Posterior vena cava (tissue), 2 donors: Measurements from ENCODE around the gene CD44. TPM values are rescaled to one million over a fixed set of nuclear protein-coding genes. Genes with fewer than 3 reads are reported as not detected.
A peak's percentile ranks its signal among the peaks of the same experiment; 100 is the strongest.

ENCODE experiments used
- DNase-seq: peaks from one replicate; pipeline ENCODE4 v3.0.0-alpha.2; 2020; ENCODE audit warnings: low spot score
- intact Hi-C, 2 donors: fragments of 100-400 bp; cut with DNase I; formaldehyde crosslinking; loops; one replicate each; pipeline versions ENCODE4 v1.14.1 to v1.14.2; 2022 to 2023
- total RNA-seq, 2 donors: library from RNA; stranded (reverse); fragmentation: NEBNext Ultra II Directional; extraction: Animal tissue kit (Norgen Biotek cat#: 25700); gene quantifications; one replicate each; pipeline ENCODE4 v1.2.1, GENCODE V29; 2021
- donor health status: DM: yes; HTN: yes; CAD: no.
- donor health status: DM: yes; HTN: yes; CAD: no.

Gene CD44
- total RNA-seq, 2 donors from 2014 or later = 219 to 562 TPM

DNA sequence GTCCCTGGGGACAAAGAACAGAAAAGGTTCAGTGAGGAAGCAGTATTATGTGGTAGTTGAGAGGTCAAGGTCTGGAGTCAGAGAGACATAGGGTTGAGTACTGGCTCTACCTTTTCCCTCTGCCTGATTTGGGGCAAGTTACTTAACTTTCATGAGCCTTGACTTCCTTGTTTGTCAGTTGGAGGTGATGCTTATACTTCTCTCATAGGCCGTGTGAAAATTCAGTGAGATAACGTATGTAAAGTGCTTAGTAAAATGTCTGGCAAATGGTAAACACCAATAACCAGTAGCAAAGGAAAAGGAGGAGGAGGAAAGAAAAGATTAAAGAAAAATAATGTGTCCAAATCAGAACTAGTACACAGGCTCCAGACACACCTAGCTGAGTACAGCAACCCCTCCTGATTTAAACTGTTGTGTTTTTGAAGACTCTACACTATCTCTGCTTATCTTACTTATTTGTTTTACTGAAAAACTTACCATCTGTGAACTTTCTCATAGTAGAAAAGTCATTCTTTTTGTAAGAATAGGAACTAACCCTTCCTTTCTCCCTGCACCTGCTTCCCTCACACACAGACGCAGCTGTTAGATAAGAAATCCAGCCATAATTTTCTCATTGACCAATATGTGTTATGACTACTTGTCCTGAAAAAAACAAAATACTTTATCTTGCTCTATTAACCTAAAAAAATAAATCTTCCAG, 126.9 kb downstream of the CD44 start:
- intact Hi-C loops = no loop called here
- no peak for DNase-seq

DNA sequence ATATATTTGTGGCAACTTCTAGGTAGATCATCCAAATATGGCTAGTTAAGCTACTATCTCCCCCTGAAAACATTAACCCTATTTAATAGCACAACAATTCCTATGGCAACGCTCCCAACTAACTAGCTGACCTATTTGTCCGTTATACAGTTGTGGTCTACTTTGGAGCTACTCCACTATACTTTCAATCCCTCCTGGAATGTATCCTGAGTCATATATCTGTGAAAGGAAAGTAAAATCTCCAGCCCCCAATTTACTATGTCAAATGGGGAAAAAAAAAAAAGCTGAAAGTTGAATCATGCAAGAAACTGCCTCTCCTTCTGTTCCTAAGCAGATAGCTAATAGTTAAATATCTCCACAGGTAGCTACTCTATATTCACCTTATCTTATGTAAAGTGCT, 128.5 kb downstream of the CD44 start:
- no peak for DNase-seq
- intact Hi-C loops = no loop called here

DNA sequence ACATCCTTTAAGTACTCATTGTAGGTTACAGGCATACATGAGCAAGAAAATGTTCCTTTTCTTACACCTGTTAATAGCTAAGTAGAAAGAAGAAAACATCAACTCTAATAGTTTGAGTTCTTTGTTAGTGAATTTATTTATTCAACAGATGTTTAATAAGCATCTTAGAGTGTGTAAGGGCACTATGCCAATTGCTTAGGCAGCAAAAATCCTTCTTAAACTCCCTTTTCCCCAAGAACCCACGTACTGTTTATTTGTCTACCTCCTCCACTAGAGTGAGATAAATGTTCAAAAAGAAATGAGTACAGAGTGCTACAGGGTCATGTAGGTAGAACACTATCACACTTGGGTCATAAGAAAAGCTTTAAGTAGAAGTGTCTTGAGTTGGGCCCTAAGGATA, 131.4 kb downstream of the CD44 start:
- intact Hi-C loops = no loop called here
- DNase-seq = no peak

DNA sequence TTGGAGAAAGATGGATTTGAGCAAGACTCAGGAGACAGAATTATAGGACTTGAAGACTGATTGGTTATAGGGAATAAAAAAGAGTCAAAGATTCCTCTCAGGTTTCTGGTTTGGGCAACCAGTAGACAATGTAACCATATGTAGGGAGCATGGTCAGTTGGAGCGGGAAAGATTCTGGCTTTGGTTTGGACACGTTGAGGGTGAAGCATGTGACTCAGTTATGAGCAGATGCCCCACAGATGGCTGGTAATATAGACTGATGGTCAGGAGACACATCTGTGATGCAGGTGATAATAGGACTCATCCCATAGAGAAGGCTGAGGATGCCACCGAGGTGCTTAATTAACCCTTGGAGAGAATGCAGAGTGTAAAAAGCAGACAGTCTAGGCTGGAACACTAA, 132.1 kb downstream of the CD44 start:
- DNase-seq = no peak
- intact Hi-C loops = no loop called here

DNA sequence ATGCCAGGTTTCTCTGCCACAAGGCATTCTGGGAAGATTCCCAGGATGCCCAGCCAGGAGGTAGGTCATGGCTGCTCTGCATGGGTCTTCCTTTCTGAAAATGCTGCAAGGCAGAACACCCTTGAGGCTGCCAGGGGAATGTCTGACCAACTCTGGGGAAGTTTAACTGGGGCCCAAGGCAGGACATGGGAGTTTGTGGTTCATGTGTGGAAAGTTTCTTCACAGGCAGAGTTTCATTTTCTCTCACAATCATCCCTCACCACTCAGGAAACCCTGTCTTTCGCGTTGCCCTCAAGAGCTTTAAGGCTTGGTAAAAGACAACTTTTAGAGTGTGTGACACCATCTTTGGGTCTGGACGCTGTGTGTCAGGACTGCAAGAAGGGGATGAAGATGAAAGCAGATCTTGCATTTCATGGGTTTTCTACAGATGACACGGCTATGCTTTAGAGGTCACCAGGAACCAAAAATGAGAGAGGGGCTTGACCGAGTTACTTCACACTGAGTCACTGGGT, 133.5 kb downstream of the CD44 start:
- DNase-seq = no peak

DNA sequence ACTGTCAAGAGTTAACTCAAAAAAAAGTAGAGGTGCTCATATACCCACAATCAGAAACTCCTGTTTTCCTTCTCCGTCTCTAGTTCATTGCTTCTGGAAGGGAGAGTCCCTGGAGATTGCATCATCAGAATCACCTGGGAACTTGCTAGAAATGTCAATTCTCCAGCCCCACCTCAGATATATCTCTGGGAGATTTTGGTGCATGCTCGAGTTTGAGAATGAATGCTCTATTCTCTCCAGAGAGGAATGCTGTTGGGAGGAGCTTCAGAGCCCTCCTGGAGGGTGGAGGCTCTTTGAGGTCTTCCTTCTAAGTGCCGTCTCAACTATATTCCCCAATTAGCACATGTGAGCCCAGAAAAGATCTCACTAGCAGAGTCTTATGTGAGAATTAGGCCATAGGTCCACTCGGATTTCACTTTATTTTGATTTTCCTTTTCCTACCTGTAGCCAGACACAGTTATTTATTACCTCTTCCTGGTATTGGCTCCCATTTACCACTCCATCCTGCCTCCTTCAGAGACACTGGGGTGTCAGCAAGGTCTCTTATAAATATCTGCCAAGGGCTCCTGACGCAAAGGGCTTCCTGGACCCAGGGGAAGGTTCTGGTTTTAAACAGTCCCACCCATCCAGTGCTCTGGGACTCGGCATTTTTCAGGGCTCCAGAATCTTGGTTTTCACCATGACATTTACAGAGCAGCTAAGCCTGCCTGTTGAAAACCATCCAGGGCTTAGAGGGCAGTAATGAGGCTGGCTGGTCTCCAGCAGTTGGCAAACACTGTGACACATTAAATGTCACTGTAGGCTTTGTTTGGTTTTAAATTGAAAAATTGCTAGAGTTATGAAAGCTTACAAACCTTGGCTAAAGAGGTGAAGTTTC, 136.2 kb downstream of the CD44 start:
- intact Hi-C loops = no loop called here

More for the DNA sequence above, 133.5 kb downstream of the CD44 start:
- intact Hi-C loops = no loop called here

DNA sequence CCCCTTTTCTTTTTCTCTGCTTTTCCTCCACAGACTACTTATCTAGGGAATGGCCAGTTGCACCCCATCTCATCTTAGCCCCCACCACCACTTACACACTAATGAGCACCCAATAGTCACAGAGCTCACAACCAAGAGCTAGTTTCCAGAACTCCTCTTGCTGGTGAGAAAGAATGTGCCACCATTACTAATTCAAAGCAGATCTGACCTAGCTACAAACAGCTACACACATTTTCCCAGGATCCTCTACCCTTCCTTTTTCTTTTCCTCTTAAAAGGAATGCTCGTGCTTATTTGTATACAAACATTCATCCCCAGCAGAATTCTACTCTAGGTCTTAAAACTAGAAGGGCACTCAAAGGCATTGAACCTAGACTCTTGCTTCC, 136.8 kb downstream of the CD44 start:
- intact Hi-C loops = no loop called here
- no peak for DNase-seq

More for the DNA sequence above, 136.2 kb downstream of the CD44 start:
- peak; percentile 87 for DNase-seq

DNA sequence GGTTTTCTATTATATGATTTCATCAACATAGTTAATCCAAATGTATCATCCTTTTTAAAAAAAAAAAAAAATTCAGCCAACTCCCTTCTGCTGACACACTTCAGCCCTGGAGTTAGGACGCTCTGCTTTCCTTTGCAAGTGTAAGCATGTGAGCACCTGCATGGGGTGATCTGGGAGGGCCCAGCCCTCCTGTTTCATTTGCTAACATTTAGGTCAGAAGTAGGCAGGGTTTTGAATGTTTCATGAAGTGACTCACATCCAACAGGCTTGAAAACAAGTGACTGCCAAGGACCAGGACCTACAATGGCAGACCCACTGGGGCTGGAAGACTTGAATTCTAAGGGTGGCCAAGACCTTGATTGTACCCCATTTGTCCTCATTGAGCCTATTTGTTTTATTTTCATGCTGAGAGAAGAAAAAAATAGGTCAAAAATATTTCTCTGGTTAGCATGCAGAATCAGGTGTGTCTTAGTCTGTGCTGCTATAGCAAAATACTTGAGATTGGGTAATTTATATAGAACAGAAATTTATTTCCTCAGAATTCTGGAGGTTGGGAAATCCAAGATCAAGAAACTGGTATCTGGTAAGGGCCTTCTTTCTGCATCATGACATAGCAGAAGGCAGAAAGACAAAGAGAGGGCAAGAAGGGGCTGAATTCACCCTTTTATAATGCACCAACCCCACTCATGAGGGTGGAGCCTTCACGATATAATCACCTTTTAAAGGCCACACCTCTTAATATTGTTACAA, 137.6 kb downstream of the CD44 start:
- no peak for DNase-seq
- intact Hi-C loops = no loop called here

DNA sequence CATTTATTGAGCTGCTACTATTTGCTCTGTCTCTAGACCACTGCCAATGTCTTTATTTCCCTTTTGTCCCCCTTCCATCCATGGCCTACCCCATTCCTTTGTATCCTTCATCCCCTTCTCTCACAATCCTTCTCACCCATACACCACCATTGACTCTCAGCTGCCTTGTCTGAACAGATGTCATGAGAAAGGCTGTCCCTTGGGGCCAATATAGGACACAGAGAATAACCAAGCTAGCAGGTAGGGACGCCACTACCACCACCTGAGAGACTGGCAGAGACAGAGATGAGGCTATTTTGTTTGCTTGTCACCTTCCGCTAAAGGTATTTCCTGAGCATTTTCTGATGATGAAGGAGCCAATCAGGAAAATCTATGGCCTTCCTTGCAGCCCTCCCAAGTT, 138.9 kb downstream of the CD44 start:
- DNase-seq = no peak
- intact Hi-C loops = no loop called here

DNA sequence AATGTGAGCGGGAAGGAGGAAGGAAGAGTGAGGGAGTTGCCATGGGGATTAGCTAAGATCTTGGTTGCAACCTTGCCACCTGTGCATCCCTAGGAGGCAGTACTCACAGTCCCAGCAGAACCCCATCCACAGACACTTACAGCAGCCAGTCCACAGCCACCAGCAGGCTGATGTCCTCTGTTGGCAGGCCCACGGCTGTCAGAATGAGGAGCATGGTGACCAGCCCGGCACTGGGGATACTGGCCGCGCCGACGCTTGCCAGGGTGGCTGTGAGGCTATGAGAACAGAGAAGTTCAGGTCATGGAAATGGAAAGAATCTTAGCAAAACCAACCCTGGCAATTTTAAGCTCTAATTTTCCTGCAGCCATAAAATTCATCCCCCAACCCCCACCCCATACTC, 141.8 kb downstream of the CD44 start:
- no peak for DNase-seq
- intact Hi-C loops = loop anchor here in 1 of 2 donors (5.0 to 10.0 kb wide), 2 partner anchors 82 to 106 kb away; no protein-coding TSS in a partner anchor

DNA sequence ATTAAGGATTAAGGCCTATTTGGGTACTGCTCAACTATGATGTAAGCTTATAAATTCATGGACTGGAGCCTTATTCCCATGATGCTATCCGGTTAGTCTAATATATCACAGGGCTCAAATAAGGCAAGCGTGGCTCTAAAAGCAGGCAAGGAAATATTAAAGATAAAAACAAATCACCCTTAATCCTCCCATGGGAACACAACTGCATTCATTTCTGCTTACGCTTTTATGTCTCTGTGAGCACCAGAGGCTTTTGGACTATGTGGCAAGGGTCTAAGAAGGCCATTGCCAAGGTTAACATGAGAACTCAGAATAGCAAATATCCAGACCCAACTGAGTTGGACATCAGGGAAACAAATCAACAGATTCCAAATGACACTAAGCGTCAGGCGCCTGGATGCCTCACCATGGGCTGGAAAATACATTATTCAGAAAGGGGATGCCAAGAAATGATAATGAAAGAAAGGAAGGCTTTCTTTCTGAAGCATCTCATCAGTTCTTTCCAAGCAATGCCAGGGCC, 142.3 kb downstream of the CD44 start:
- no peak for DNase-seq
- intact Hi-C loops = loop anchor here in 1 of 2 donors (5.0 to 10.0 kb wide), 2 partner anchors 81 to 106 kb away; no protein-coding TSS in a partner anchor

Other genes with a start within 250 kb of the CD44 start
- gene APIP, start 222.8 kb upstream of the CD44 start, total RNA-seq = 10 to 100 TPM; 23.0 to 31.1 TPM
- 10 to 100 TPM; 26.9 to 28.2 TPM for gene PDHX, start 222.6 kb upstream of the CD44 start, total RNA-seq